A673 (cell line): ENCODE data around the gene RAB26. TPM values are rescaled to one million over a fixed set of nuclear protein-coding genes. Genes with fewer than 3 reads are reported as not detected.
A peak's percentile ranks its signal among the peaks of the same experiment; 100 is the strongest.
"Not testable (repeated sequence)": the region's sequence is repeated elsewhere in the genome, so short reads cannot be mapped to it uniquely, and the experiment has no call there.

Experiments
- BruUV-seq: library from RNA; stranded (reverse); fragments of 400-500 nt; replicated peaks from 2 replicates; lab custom pipeline; 2021; lab: Mats Ljungman, UMichigan
- CTCF ChIA-PET: fragments of 300-600 bp; sonication (Branson Sonifier 250); formaldehyde crosslinking; loops from one replicate; lab custom pipeline; 2022; ENCODE audit warnings: antibody characterized with exemption; lab: Charles Lee
- POLR2A ChIA-PET: fragments of 300-600 bp; sonication (Branson Sonifier 250); formaldehyde crosslinking; loops from one replicate; lab custom pipeline; 2022; ENCODE audit warnings: antibody characterized with exemption; ENCODE audit not compliant: low non-redundant PET; lab: Charles Lee
- DNase-seq: peaks from one replicate; pipeline ENCODE4 v3.0.0-alpha.2; 2015; ENCODE audit warnings: low spot score
- H3K27ac ChIP-seq: fragments of 200-600 bp; sonication (generic); 2 replicates; pipeline ENCODE4 v1.5.1; 2016; ENCODE audit warnings: mixed run types, low read depth, mild to moderate bottlenecking, mixed read lengths, antibody characterized with exemption, low read length; ENCODE audit not compliant: poor library complexity, severe bottlenecking
- H3K27me3 ChIP-seq: fragments of 200-600 bp; sonication (generic); replicated peaks from 2 replicates; pipeline ENCODE4 v1.6.1; 2017; ENCODE audit warnings: mixed run types, low read depth, mild to moderate bottlenecking, mixed read lengths, antibody characterized with exemption, low read length; ENCODE audit not compliant: insufficient read depth, poor library complexity
- H3K36me3 ChIP-seq: fragments of 200-600 bp; sonication (generic); 2 replicates; pipeline ENCODE4 v1.6.1; 2016; ENCODE audit warnings: mixed run types, mild to moderate bottlenecking, mixed read lengths, antibody characterized with exemption, low read length; ENCODE audit not compliant: insufficient read depth, poor library complexity, severe bottlenecking
- H3K4me1 ChIP-seq: fragments of 200-600 bp; sonication (generic); 2 replicates; pipeline ENCODE4 v1.6.1; 2017; ENCODE audit warnings: mixed run types, mild to moderate bottlenecking, mixed read lengths, antibody characterized with exemption, low read length; ENCODE audit not compliant: insufficient read depth, poor library complexity, severe bottlenecking
- H3K4me3 ChIP-seq: fragments of 200-600 bp; sonication (generic); 2 replicates; pipeline ENCODE4 v1.5.1; 2016; ENCODE audit warnings: low read depth, mixed run types, mild to moderate bottlenecking, mixed read lengths, low read length; ENCODE audit not compliant: poor library complexity, severe bottlenecking
- H3K9me3 ChIP-seq: fragments of 200-600 bp; sonication (generic); 2 replicates; pipeline ENCODE4 v1.6.1; 2016; ENCODE audit warnings: mixed run types, low read depth, mild to moderate bottlenecking, mixed read lengths, antibody characterized with exemption, low read length; ENCODE audit not compliant: poor library complexity, severe bottlenecking
- intact Hi-C: fragments of 100-400 bp; cut with micrococcal nuclease; formaldehyde crosslinking; loops from one replicate; pipeline ENCODE4 v1.10.0; 2022; ENCODE audit not compliant: unreplicated experiment
- total RNA-seq: library from RNA; stranded (reverse); gene quantifications from 2 replicates; pipeline ENCODE4 v1.2.3, GENCODE V29; 2021

RAB26 gene
- total RNA-seq, 1 experiment from 2014 or later, result 0.49 TPM

GRCh38 chr16:2124377-2124693, 24.1 kb upstream of the RAB26 start:
- H3K27me3 ChIP-seq, H3K9me3 ChIP-seq, POLR2A ChIA-PET, DNase-seq, H3K36me3 ChIP-seq, intact Hi-C loops, H3K4me3 ChIP-seq, BruUV-seq, CTCF ChIA-PET: not testable (repeated sequence)
- Histone ChIP-seq H3K27ac (peak overlapping the region; percentile 90), H3K4me1 (peaks cover 31% of the 10 kb centered on the region)

DNA sequence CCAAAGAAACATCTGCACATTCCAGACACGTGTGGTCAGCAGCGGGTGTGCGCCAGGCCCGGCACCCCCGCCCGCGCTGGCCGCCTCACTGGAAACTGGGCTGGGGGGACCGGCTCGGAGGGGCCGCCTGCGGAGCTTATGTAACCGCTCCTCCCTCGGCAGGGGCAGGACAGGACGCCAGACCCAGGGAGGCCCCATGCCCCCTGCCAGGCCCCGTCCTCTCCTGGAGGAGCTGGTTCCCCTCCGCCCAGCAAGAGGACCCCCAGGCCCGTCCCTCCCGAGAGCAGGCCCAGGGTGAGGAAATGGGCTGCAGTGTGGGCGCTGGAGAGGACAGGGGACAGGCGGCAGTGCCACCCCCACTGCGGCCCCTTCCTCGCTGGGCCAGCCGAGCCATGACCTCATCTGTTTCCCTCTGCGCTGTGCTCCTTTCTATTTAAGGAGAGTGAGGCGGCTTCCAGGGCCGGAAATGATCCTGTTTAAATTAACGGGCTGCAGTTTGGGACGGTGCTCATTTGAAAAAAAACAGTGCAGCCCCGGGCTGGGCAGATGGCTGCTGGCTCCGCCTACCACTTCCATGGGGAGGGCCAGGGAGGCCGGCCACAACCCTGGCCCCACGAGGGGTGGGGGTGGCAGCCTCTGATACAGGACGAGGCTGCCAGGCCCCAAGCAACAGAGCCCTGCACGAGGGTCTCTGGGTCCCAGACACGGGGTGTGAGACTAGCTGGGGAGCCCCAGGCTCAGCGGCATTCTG, 23.6 kb upstream of the RAB26 start:
- H3K27me3 ChIP-seq, POLR2A ChIA-PET, H3K9me3 ChIP-seq, H3K36me3 ChIP-seq, intact Hi-C loops, BruUV-seq: not testable (repeated sequence)
- H3K4me1 ChIP-seq, result peaks cover 31% of the 10 kb centered on the region
- peak overlapping the region; percentile 17 for H3K4me3 ChIP-seq
- peak overlapping the region; percentile 90 for H3K27ac ChIP-seq
- CTCF ChIA-PET, result interaction anchor here (0.5 kb wide), 1 partner anchor 1291 kb away, joined by 5 read pairs; no protein-coding TSS in a partner anchor
- DNase-seq, result peak; percentile 79

- CTCF ChIA-PET, result interaction anchor here (0.5 kb wide), 1 partner anchor 1291 kb away, joined by 5 read pairs; no protein-coding TSS in a partner anchor
- not testable (repeated sequence) for H3K4me3 ChIP-seq
- peak overlapping the region; percentile 90 for H3K27ac ChIP-seq
Measured at GRCh38 chr16:2125609-2126008, 22.8 kb upstream of the RAB26 start.

GRCh38 chr16:2126161-2126743, 22.2 kb upstream of the RAB26 start:
- BruUV-seq, CTCF ChIA-PET, H3K9me3 ChIP-seq, H3K27me3 ChIP-seq, H3K36me3 ChIP-seq, POLR2A ChIA-PET, DNase-seq, intact Hi-C loops, H3K4me3 ChIP-seq: not testable (repeated sequence)
- H3K4me1 ChIP-seq, result peaks cover 31% of the 10 kb centered on the region
- H3K27ac ChIP-seq, result peak overlapping the region; percentile 90

More at GRCh38 chr16:2125609-2126008, 22.8 kb upstream of the RAB26 start:
- H3K36me3 ChIP-seq, POLR2A ChIA-PET, DNase-seq, intact Hi-C loops, BruUV-seq, H3K9me3 ChIP-seq, H3K27me3 ChIP-seq: not testable (repeated sequence)
- H3K4me1 ChIP-seq, result peaks cover 31% of the 10 kb centered on the region

GRCh38 chr16:2126928-2127556, 21.4 kb upstream of the RAB26 start:
- H3K9me3 ChIP-seq, POLR2A ChIA-PET, CTCF ChIA-PET, H3K36me3 ChIP-seq, H3K4me3 ChIP-seq, H3K27me3 ChIP-seq, intact Hi-C loops, BruUV-seq, DNase-seq: not testable (repeated sequence)
- H3K4me1 ChIP-seq, result peaks cover 31% of the 10 kb centered on the region
- peak overlapping the region; percentile 90 for H3K27ac ChIP-seq

DNA sequence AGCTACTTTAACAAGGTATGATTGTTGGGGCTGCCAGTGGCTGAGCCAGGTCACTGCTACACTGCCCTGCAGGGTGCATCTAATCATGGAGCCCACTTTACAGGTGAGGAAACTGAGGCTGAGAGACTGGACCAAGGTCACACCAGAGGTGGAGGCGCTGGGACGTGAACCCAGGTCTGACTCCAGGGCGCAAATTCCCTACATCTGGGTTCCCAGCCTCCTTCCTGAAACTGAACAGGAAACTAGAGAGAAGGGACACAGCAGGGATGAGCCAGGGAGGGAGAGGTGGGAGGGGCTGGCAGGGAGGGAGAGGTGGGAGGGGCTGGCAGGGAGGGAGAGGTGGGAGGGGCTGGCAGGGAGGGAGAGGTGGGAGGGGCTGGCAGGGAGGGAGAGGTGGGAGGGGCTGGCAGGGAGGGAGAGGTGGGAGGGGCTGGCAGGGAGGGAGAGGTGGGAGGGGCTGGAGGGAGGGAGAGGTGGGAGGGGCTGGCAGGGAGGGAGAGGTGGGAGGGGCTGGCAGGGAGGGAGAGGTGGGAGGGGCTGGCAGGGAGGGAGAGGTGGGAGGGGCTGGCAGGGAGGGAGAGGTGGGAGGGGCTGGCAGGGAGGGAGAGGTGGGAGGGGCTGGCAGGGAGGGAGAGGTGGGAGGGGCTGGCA, 20.7 kb upstream of the RAB26 start:
- BruUV-seq, H3K36me3 ChIP-seq, CTCF ChIA-PET, H3K9me3 ChIP-seq, H3K4me3 ChIP-seq, H3K27me3 ChIP-seq, POLR2A ChIA-PET, intact Hi-C loops: not testable (repeated sequence)
- DNase-seq, result peak; percentile 76
- peaks cover 31% of the 10 kb centered on the region for H3K4me1 ChIP-seq
- peak overlapping the region; percentile 90 for H3K27ac ChIP-seq

DNA sequence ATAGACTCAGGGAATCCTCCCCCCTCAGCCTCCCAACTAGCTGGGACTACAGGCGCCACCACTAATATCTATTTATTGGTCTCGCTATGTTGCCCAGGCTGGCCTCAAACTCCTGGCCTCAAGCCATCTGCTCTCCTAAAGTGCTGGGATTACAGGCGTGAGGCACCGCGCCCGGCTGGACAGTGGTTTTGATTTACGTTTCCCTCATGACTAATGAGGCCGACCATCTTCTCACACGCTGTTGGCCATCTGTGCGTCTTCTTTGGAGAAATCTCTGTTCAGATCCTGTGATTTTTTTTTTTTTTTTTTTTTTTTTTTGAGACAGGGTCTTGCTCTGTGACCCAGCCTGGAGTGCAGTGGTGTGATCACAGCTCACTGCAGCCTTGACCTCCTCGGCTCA, 19.2 kb upstream of the RAB26 start:
- CTCF ChIA-PET, H3K9me3 ChIP-seq, H3K27me3 ChIP-seq, BruUV-seq, H3K4me3 ChIP-seq, intact Hi-C loops, H3K36me3 ChIP-seq, DNase-seq, POLR2A ChIA-PET: not testable (repeated sequence)
- Histone ChIP-seq H3K27ac (peak overlapping the region; percentile 82), H3K4me1 (peaks cover 29% of the 10 kb centered on the region)
